ENCODE measurements around the gene ATP11C. TPM values are rescaled to one million over a fixed set of nuclear protein-coding genes. Genes with fewer than 3 reads are reported as not detected.
"Not testable (repeated sequence)": the region's sequence is repeated elsewhere in the genome, so short reads cannot be mapped to it uniquely, and the experiment has no call there.

The ATP11C gene
- total RNA-seq, 1 donor from 2014 or later = 48.5 TPM

DNA sequence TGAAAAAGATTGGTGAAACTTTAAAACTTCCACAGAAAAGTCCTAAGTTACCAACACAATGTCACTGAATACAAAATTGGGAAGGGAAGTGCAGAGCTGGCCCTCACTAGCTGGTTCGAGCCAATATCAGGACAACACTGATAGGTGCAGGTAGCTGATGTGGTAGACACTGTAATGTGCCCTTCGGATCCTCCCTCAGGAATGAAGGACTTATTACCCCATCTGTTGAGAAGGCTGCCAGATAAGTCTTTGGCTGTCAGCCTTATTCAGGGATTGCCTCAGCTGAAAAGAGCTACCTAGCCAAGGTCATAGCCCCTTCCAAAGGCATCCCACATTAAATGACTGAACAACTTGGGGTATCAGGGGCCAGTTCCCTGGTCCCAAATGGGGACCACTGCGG, 230.2 kb downstream of the ATP11C start:
- no peak for DNase-seq (ENCODE audit: low spot score)
- Mint-ChIP-seq H3K27ac (ENCODE audit: unreplicated experiment) (no peak overlapping the region), H3K9me3 (ENCODE audit: unreplicated experiment) (no peaks in the 10 kb centered on the region), H3K27me3 (ENCODE audit: unreplicated experiment) (no peaks in the 10 kb centered on the region), H3K4me1 (ENCODE audit: unreplicated experiment) (peaks cover 5% of the 10 kb centered on the region), H3K36me3 (ENCODE audit: low read depth, unreplicated experiment) (no peaks in the 10 kb centered on the region), H3K4me3 (ENCODE audit: unreplicated experiment) (no peak overlapping the region)
- TF ChIP-seq, protein P1, sequence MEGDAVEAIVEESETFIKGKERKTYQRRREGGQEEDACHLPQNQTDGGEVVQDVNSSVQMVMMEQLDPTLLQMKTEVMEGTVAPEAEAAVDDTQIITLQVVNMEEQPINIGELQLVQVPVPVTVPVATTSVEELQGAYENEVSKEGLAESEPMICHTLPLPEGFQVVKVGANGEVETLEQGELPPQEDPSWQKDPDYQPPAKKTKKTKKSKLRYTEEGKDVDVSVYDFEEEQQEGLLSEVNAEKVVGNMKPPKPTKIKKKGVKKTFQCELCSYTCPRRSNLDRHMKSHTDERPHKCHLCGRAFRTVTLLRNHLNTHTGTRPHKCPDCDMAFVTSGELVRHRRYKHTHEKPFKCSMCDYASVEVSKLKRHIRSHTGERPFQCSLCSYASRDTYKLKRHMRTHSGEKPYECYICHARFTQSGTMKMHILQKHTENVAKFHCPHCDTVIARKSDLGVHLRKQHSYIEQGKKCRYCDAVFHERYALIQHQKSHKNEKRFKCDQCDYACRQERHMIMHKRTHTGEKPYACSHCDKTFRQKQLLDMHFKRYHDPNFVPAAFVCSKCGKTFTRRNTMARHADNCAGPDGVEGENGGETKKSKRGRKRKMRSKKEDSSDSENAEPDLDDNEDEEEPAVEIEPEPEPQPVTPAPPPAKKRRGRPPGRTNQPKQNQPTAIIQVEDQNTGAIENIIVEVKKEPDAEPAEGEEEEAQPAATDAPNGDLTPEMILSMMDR (IDR thresholded peaks at IDR 0.05; ENCODE audit: unreplicated experiment) = no peak

DNA sequence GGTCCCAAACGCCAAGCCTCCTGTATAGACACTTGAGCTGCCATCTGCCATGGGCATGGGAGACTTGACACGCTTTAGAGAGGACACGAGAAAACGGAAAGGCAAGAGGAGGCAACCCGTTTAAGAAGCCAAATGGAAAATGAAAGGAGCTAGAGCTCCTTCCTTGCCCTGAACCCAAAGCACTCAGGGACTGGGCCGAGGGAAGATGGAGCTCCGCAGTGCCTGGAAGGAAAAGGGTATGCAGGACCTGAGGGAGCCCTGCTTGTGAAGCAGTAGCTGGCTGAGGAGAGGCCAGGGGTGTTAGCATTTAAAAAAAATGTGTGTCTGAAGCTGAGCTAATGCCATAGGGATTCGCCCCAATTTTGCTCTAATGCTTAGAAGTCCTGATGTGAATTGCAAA, 239.9 kb downstream of the ATP11C start:
- Mint-ChIP-seq H3K27me3 (ENCODE audit: unreplicated experiment) (peaks cover 5% of the 10 kb centered on the region), H3K36me3 (ENCODE audit: low read depth, unreplicated experiment) (no peaks in the 10 kb centered on the region), H3K9me3 (ENCODE audit: unreplicated experiment) (no peaks in the 10 kb centered on the region), H3K27ac (ENCODE audit: unreplicated experiment) (no peak overlapping the region), H3K4me1 (ENCODE audit: unreplicated experiment) (peaks cover 2% of the 10 kb centered on the region), H3K4me3 (ENCODE audit: unreplicated experiment) (no peak overlapping the region)
- no peak for DNase-seq (ENCODE audit: low spot score)
- TF ChIP-seq, protein P1 (IDR thresholded peaks at IDR 0.05; ENCODE audit: unreplicated experiment) = no peak

DNA sequence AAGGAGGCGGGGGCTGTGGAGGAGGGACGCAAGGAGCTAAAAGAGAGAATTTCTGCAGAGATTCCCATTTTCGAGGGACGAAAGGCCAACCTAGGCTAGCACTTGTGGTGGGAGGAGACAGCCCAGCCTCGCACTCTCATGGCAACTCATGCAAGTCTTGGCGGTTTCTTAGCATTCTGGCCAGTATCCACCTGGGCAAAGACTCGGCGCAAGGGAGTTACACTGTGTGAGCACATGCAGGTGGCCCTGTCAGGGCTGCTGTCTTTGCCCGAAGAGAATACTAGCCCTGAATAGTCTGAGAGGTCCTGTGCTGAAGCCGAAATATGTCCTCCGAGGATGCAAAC, 240.4 kb downstream of the ATP11C start:
- no peaks in the 10 kb centered on the region for H3K36me3 Mint-ChIP-seq (ENCODE audit: low read depth, unreplicated experiment)
- peaks cover 5% of the 10 kb centered on the region for H3K27me3 Mint-ChIP-seq (ENCODE audit: unreplicated experiment)
- peaks cover 2% of the 10 kb centered on the region for H3K4me1 Mint-ChIP-seq (ENCODE audit: unreplicated experiment)
- DNase-seq (ENCODE audit: low spot score) = no peak
- no peaks in the 10 kb centered on the region for H3K9me3 Mint-ChIP-seq (ENCODE audit: unreplicated experiment)
- TF ChIP-seq, protein P1 (IDR thresholded peaks at IDR 0.05; ENCODE audit: unreplicated experiment) = no peak
- H3K4me3 Mint-ChIP-seq (ENCODE audit: unreplicated experiment) = no peak overlapping the region
- H3K27ac Mint-ChIP-seq (ENCODE audit: unreplicated experiment) = no peak overlapping the region

DNA sequence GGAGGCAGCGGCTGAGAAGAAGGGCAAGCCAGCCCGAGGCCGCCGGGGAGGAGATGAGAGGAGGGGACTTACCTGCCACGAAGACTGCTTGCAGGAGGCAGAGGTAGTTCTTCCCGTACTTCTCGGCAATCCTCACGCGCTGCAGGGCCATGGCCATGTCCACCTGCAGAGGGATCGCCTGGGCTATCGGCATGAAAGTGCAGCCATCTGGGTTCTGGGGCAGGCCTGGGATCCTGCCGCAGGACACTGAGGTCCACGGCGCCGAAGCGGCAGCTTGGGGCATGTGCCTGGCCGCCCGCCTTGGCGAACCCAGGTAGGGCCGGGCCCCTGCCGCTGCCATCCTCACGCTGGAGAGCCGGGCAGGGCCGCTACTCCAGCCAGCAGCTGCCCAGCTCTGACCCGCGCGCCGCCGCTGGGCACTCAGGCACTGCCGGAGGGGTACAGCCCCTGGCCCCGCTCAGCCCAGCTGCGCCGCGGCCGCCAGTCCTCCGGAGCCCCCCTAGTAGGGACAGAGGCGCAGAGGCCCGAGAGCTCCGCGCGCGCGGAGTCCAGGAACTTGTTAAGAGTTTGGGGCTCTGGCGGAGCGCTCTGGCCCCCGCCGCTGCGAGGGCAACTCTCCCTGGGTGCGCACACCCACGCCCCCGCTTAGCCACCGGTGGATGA, 240.9 kb downstream of the ATP11C start:
- peaks cover 2% of the 10 kb centered on the region for H3K4me1 Mint-ChIP-seq (ENCODE audit: unreplicated experiment)
- H3K9me3 Mint-ChIP-seq (ENCODE audit: unreplicated experiment) = no peaks in the 10 kb centered on the region
- no peaks in the 10 kb centered on the region for H3K36me3 Mint-ChIP-seq (ENCODE audit: low read depth, unreplicated experiment)
- H3K27ac Mint-ChIP-seq (ENCODE audit: unreplicated experiment) = no peak overlapping the region
- H3K27me3 Mint-ChIP-seq (ENCODE audit: unreplicated experiment) = peaks cover 5% of the 10 kb centered on the region
- TF ChIP-seq, protein P1 (IDR thresholded peaks at IDR 0.05; ENCODE audit: unreplicated experiment) = no peak
- H3K4me3 Mint-ChIP-seq (ENCODE audit: unreplicated experiment) = no peak overlapping the region
- DNase-seq (ENCODE audit: low spot score) = peak; percentile 10

DNA sequence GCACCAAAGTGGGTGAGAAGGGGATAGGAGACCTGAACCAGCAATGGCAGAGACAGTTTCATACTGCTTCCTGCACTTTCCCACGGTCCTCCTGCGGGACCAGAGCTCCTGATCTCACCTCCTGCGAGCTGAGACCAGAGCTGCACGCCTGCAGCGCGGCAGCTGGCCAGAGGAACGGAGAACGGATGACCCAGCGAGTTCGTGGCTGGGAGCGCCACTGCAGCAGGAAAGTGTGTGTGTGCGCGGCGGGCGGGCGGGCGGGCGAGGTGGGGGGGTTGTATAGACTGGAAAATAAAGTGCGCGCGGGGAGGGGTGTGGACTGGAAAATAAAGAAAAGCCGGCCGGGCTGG, 241.4 kb downstream of the ATP11C start:
- Mint-ChIP-seq H3K4me1 (ENCODE audit: unreplicated experiment) (peaks cover 2% of the 10 kb centered on the region), H3K9me3 (ENCODE audit: unreplicated experiment) (no peaks in the 10 kb centered on the region), H3K36me3 (ENCODE audit: low read depth, unreplicated experiment) (no peaks in the 10 kb centered on the region), H3K4me3 (ENCODE audit: unreplicated experiment) (peak overlapping the region; percentile 69), H3K27ac (ENCODE audit: unreplicated experiment) (no peak overlapping the region), H3K27me3 (ENCODE audit: unreplicated experiment) (peaks cover 5% of the 10 kb centered on the region)
- TF ChIP-seq, protein P1 (IDR thresholded peaks at IDR 0.05; ENCODE audit: unreplicated experiment) = no peak
- peak; percentile 9 for DNase-seq (ENCODE audit: low spot score)

DNA sequence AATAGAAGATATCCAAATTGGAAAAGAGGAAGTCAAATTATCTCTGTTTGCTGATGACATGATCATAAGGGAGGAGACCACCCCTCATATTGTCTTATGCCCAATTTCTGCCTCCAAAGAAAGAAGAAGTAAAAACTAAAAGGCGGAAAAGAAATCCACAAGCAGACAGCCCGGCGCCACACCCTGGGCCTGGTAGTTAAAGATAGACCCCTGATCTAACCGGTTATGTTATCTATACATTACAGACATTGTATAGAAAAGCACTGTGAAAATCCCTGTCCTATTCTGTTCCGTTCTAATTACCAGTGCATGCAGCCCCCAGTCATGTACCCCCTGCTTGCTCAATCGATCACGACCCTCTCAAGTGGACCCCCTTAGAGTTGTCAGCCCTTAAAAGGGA, 247.7 kb downstream of the ATP11C start:
- not testable (repeated sequence) for H3K4me1 Mint-ChIP-seq (ENCODE audit: unreplicated experiment); H3K27me3 Mint-ChIP-seq (ENCODE audit: unreplicated experiment); H3K36me3 Mint-ChIP-seq (ENCODE audit: low read depth, unreplicated experiment); H3K4me3 Mint-ChIP-seq (ENCODE audit: unreplicated experiment); H3K9me3 Mint-ChIP-seq (ENCODE audit: unreplicated experiment); DNase-seq (ENCODE audit: low spot score); H3K27ac Mint-ChIP-seq (ENCODE audit: unreplicated experiment)
